Activated T-cell treated with anti-CD3 and anti-CD28 coated beads, Interleukin-2, amount 50 U/mL, for 24 hours (primary cell): ENCODE results near the gene ARPIN.
A peak's percentile ranks its signal among the peaks of the same experiment; 100 is the strongest.
"Not testable (repeated sequence)": the region's sequence is repeated elsewhere in the genome, so short reads cannot be mapped to it uniquely, and the experiment has no call there.

Experiments used
- DNase-seq: peaks from one replicate; pipeline ENCODE4 v3.0.0-alpha.2; 2020
- H3K27ac Mint-ChIP-seq: 2 replicates; pipeline ENCODE4 v1.8.0; 2020; ENCODE audit warnings: mild to moderate bottlenecking, mixed read lengths
- H3K27me3 Mint-ChIP-seq: 2 replicates; pipeline ENCODE4 v1.8.0; 2020; ENCODE audit warnings: mixed read lengths
- H3K36me3 Mint-ChIP-seq: 2 replicates; pipeline ENCODE4 v1.8.0; 2020; ENCODE audit warnings: low read depth, mixed read lengths
- H3K4me1 Mint-ChIP-seq: 2 replicates; pipeline ENCODE4 v1.8.0; 2020; ENCODE audit warnings: low read depth, mixed read lengths
- H3K4me3 Mint-ChIP-seq: 2 replicates; pipeline ENCODE4 v1.8.0; 2020; ENCODE audit warnings: mild to moderate bottlenecking, moderate library complexity, mixed read lengths
- H3K9me3 Mint-ChIP-seq: 2 replicates; pipeline ENCODE4 v1.8.0; 2020; ENCODE audit warnings: mixed read lengths

The ARPIN gene

GRCh38 chr15:89875741-89876140, 37.0 kb downstream of the ARPIN start:
- no peak for DNase-seq
- Mint-ChIP-seq H3K27ac (no peak overlapping the region), H3K4me3 (no peak overlapping the region), H3K9me3 (no peaks in the 10 kb centered on the region), H3K27me3 (no peaks in the 10 kb centered on the region), H3K4me1 (peaks cover 5% of the 10 kb centered on the region), H3K36me3 (peaks cover 47% of the 10 kb centered on the region)

- peaks cover 51% of the 10 kb centered on the region for H3K36me3 Mint-ChIP-seq
- peaks cover 5% of the 10 kb centered on the region for H3K4me1 Mint-ChIP-seq
- DNase-seq: peak; percentile 87
- no peaks in the 10 kb centered on the region for H3K27me3 Mint-ChIP-seq
- peak overlapping the region; percentile 74 for H3K27ac Mint-ChIP-seq
- H3K9me3 Mint-ChIP-seq: no peaks in the 10 kb centered on the region
- no peak overlapping the region for H3K4me3 Mint-ChIP-seq
Measured at GRCh38 chr15:89874926-89875564, 37.7 kb downstream of the ARPIN start.

GRCh38 chr15:89870688-89871288, 42.0 kb downstream of the ARPIN start:
- Mint-ChIP-seq H3K4me1 (peaks cover 5% of the 10 kb centered on the region), H3K36me3 (peaks cover 41% of the 10 kb centered on the region), H3K4me3 (no peak overlapping the region), H3K9me3 (no peaks in the 10 kb centered on the region), H3K27me3 (no peaks in the 10 kb centered on the region), H3K27ac (no peak overlapping the region)
- DNase-seq: no peak

GRCh38 chr15:89870006-89870405, 42.7 kb downstream of the ARPIN start:
- Mint-ChIP-seq H3K9me3 (no peaks in the 10 kb centered on the region), H3K27ac (no peak overlapping the region), H3K36me3 (peaks cover 40% of the 10 kb centered on the region), H3K4me1 (peaks cover under 1% of the 10 kb centered on the region), H3K27me3 (no peaks in the 10 kb centered on the region), H3K4me3 (no peak overlapping the region)
- no peak for DNase-seq

- peaks cover 42% of the 10 kb centered on the region for H3K36me3 Mint-ChIP-seq
- not testable (repeated sequence) for DNase-seq, H3K4me3 Mint-ChIP-seq, H3K27me3 Mint-ChIP-seq, H3K9me3 Mint-ChIP-seq, H3K4me1 Mint-ChIP-seq, H3K27ac Mint-ChIP-seq
Measured at GRCh38 chr15:89869490-89869889, 43.3 kb downstream of the ARPIN start.

GRCh38 chr15:89864958-89865739, 47.6 kb downstream of the ARPIN start:
- Mint-ChIP-seq H3K36me3 (peaks cover 32% of the 10 kb centered on the region), H3K4me1 (no peaks in the 10 kb centered on the region), H3K9me3 (no peaks in the 10 kb centered on the region), H3K4me3 (no peak overlapping the region), H3K27ac (no peak overlapping the region), H3K27me3 (no peaks in the 10 kb centered on the region)
- no peak for DNase-seq

- Mint-ChIP-seq H3K36me3 (peaks cover 30% of the 10 kb centered on the region), H3K9me3 (no peaks in the 10 kb centered on the region), H3K27me3 (no peaks in the 10 kb centered on the region), H3K4me3 (no peak overlapping the region), H3K27ac (no peak overlapping the region), H3K4me1 (no peaks in the 10 kb centered on the region)
- no peak for DNase-seq
Measured at GRCh38 chr15:89863918-89864317, 48.8 kb downstream of the ARPIN start.

- no peak for DNase-seq
- Mint-ChIP-seq H3K4me1 (no peaks in the 10 kb centered on the region), H3K9me3 (no peaks in the 10 kb centered on the region), H3K4me3 (no peak overlapping the region), H3K36me3 (peaks cover 43% of the 10 kb centered on the region), H3K27me3 (no peaks in the 10 kb centered on the region), H3K27ac (no peak overlapping the region)
Measured at GRCh38 chr15:89860891-89861290, 51.9 kb downstream of the ARPIN start.

GRCh38 chr15:89860431-89860830, 52.3 kb downstream of the ARPIN start:
- no peak overlapping the region for H3K4me3 Mint-ChIP-seq
- no peak for DNase-seq
- no peaks in the 10 kb centered on the region for H3K9me3 Mint-ChIP-seq
- H3K27me3 Mint-ChIP-seq: no peaks in the 10 kb centered on the region
- H3K4me1 Mint-ChIP-seq: no peaks in the 10 kb centered on the region
- no peak overlapping the region for H3K27ac Mint-ChIP-seq
- H3K36me3 Mint-ChIP-seq: peaks cover 40% of the 10 kb centered on the region

GRCh38 chr15:89858661-89859458, 53.9 kb downstream of the ARPIN start:
- Mint-ChIP-seq H3K36me3 (peaks cover 31% of the 10 kb centered on the region), H3K4me1 (no peaks in the 10 kb centered on the region), H3K27me3 (no peaks in the 10 kb centered on the region), H3K9me3 (no peaks in the 10 kb centered on the region), H3K4me3 (no peak overlapping the region), H3K27ac (no peak overlapping the region)
- DNase-seq: no peak

- H3K9me3 Mint-ChIP-seq: no peaks in the 10 kb centered on the region
- peaks cover 36% of the 10 kb centered on the region for H3K36me3 Mint-ChIP-seq
- DNase-seq: no peak
- H3K27ac Mint-ChIP-seq: no peak overlapping the region
- no peak overlapping the region for H3K4me3 Mint-ChIP-seq
- H3K27me3 Mint-ChIP-seq: no peaks in the 10 kb centered on the region
- H3K4me1 Mint-ChIP-seq: no peaks in the 10 kb centered on the region
Measured at GRCh38 chr15:89857673-89858072, 55.1 kb downstream of the ARPIN start.

- no peaks in the 10 kb centered on the region for H3K9me3 Mint-ChIP-seq
- DNase-seq: no peak
- peaks cover 47% of the 10 kb centered on the region for H3K36me3 Mint-ChIP-seq
- no peak overlapping the region for H3K27ac Mint-ChIP-seq
- peaks cover 4% of the 10 kb centered on the region for H3K4me1 Mint-ChIP-seq
- H3K27me3 Mint-ChIP-seq: no peaks in the 10 kb centered on the region
- no peak overlapping the region for H3K4me3 Mint-ChIP-seq
Measured at GRCh38 chr15:89855948-89856347, 56.8 kb downstream of the ARPIN start.

- H3K36me3 Mint-ChIP-seq: peaks cover 46% of the 10 kb centered on the region
- H3K9me3 Mint-ChIP-seq, H3K27me3 Mint-ChIP-seq, H3K27ac Mint-ChIP-seq, H3K4me1 Mint-ChIP-seq, H3K4me3 Mint-ChIP-seq, DNase-seq: not testable (repeated sequence)
Measured at GRCh38 chr15:89854863-89855262, 57.9 kb downstream of the ARPIN start.

- Mint-ChIP-seq H3K9me3 (no peaks in the 10 kb centered on the region), H3K4me3 (no peak overlapping the region), H3K27ac (no peak overlapping the region), H3K27me3 (no peaks in the 10 kb centered on the region), H3K36me3 (peaks cover 56% of the 10 kb centered on the region), H3K4me1 (peaks cover 10% of the 10 kb centered on the region)
- no peak for DNase-seq
Measured at GRCh38 chr15:89852342-89852995, 60.3 kb downstream of the ARPIN start.
